HG02852 (cell line): Measurements from ENCODE around the gene BANF2.

ENCODE experiments used
- ATAC-seq: cut with Tn5 transposase; IDR thresholded peaks from one replicate; pipeline ENCODE4 v1.9.1; 2021; ENCODE audit warnings: mild to moderate bottlenecking, moderate library complexity; ENCODE audit not compliant: unreplicated experiment

BANF2 gene

GRCh38 chr20:17708675-17709360 is 9.1 kb downstream of the BANF2 start:
- ATAC-seq: no peak

- ATAC-seq: no peak
Observed at GRCh38 chr20:17709361-17710293, 9.9 kb downstream of the BANF2 start.

- no peak for ATAC-seq
Observed at GRCh38 chr20:17710379-17711266, 10.9 kb downstream of the BANF2 start.

GRCh38 chr20:17711267-17711627 is 11.5 kb downstream of the BANF2 start:
- ATAC-seq: no peak

GRCh38 chr20:17712201-17712600 is 12.4 kb downstream of the BANF2 start:
- no peak for ATAC-seq

- no peak for ATAC-seq
Observed at GRCh38 chr20:17712708-17713107, 12.9 kb downstream of the BANF2 start.

- no peak for ATAC-seq
Observed at GRCh38 chr20:17714597-17714996, 14.8 kb downstream of the BANF2 start.

- no peak for ATAC-seq
Observed at GRCh38 chr20:17715075-17715474, 15.3 kb downstream of the BANF2 start.

GRCh38 chr20:17716331-17716730 is 16.6 kb downstream of the BANF2 start:
- no peak for ATAC-seq

- no peak for ATAC-seq
Observed at GRCh38 chr20:17720755-17721154, 21.0 kb downstream of the BANF2 start.

- no peak for ATAC-seq
Observed at GRCh38 chr20:17721802-17722486, 22.2 kb downstream of the BANF2 start.

GRCh38 chr20:17722493-17723300 is 22.9 kb downstream of the BANF2 start:
- ATAC-seq: no peak

- no peak for ATAC-seq
Observed at GRCh38 chr20:17723301-17723691, 23.5 kb downstream of the BANF2 start.

- no peak for ATAC-seq
Observed at GRCh38 chr20:17725094-17725835, 25.5 kb downstream of the BANF2 start.

- no peak for ATAC-seq
Observed at GRCh38 chr20:17726902-17727301, 27.1 kb downstream of the BANF2 start.

- no peak for ATAC-seq
Observed at GRCh38 chr20:17727351-17727750, 27.6 kb downstream of the BANF2 start.

- ATAC-seq: no peak
Observed at GRCh38 chr20:17728074-17728473, 28.3 kb downstream of the BANF2 start.

GRCh38 chr20:17730071-17730470 is 30.3 kb downstream of the BANF2 start:
- ATAC-seq: no peak

GRCh38 chr20:17731233-17731632 is 31.5 kb downstream of the BANF2 start:
- ATAC-seq: no peak
